H9 (cell line): Measurements from ENCODE around the gene PRSS56. TPM values are rescaled to one million over a fixed set of nuclear protein-coding genes. Genes with fewer than 3 reads are reported as not detected.

Source experiments
- DNase-seq: peaks from one replicate; pipeline ENCODE4 v3.0.0-alpha.2; 2017
- H2AFZ ChIP-seq: one replicate; pipeline ENCODE4 v1.6.1; 2013; ENCODE audit warnings: mild to moderate bottlenecking, low read length, control low read depth, moderate library complexity
- H2AK5ac ChIP-seq: 2 replicates; pipeline ENCODE4 v1.6.1; 2013; ENCODE audit warnings: low read length, control low read depth, mixed read lengths; ENCODE audit not compliant: insufficient read length
- H2BK120ac ChIP-seq: one replicate; pipeline ENCODE4 v1.6.1; 2013; ENCODE audit warnings: low read depth, mild to moderate bottlenecking, low read length, control low read depth, inconsistent platforms; ENCODE audit not compliant: poor library complexity, severe bottlenecking
- H2BK12ac ChIP-seq: 2 replicates; pipeline ENCODE4 v1.6.1; 2013; ENCODE audit warnings: low read length, control low read depth, mixed read lengths, low read depth; ENCODE audit not compliant: insufficient read length
- H2BK15ac ChIP-seq: 2 replicates; pipeline ENCODE4 v1.6.1; 2013; ENCODE audit warnings: low read depth, low read length, control low read depth
- H2BK20ac ChIP-seq: one replicate; pipeline ENCODE4 v1.6.1; 2013; ENCODE audit warnings: low read depth, mild to moderate bottlenecking, low read length, control low read depth, inconsistent platforms; ENCODE audit not compliant: poor library complexity, severe bottlenecking
- H2BK5ac ChIP-seq: 2 replicates; pipeline ENCODE4 v1.6.1; 2013; ENCODE audit warnings: low read length, control low read depth, mixed read lengths; ENCODE audit not compliant: insufficient read length
- H3K14ac ChIP-seq: 2 replicates; pipeline ENCODE4 v1.6.1; 2013; ENCODE audit warnings: low read length, control low read depth; ENCODE audit not compliant: insufficient read depth
- H3K18ac ChIP-seq: 2 replicates; pipeline ENCODE4 v1.6.1; 2013; ENCODE audit warnings: low read depth, mild to moderate bottlenecking, mixed read lengths, low read length, control low read depth; ENCODE audit not compliant: insufficient read length
- H3K23ac ChIP-seq: 2 replicates; pipeline ENCODE4 v1.6.1; 2013; ENCODE audit warnings: low read length, control low read depth, mixed read lengths, low read depth; ENCODE audit not compliant: insufficient read length
- H3K23me2 ChIP-seq: 2 replicates; pipeline ENCODE4 v1.6.1; 2013; ENCODE audit warnings: low read depth, mild to moderate bottlenecking, mixed read lengths, low read length, control low read depth; ENCODE audit not compliant: insufficient read length, poor library complexity, severe bottlenecking
- H3K27ac ChIP-seq: 2 replicates; pipeline ENCODE4 v1.5.1; 2013; ENCODE audit warnings: low read length, control low read depth, mixed read lengths, low read depth; ENCODE audit not compliant: insufficient read length
- H3K27me3 ChIP-seq: 2 replicates; pipeline ENCODE4 v1.6.1; 2013; ENCODE audit warnings: low read length, control low read depth, inconsistent platforms; ENCODE audit not compliant: insufficient read depth
- H3K4ac ChIP-seq: 2 replicates; pipeline ENCODE4 v1.6.1; 2013; ENCODE audit warnings: low read depth, mild to moderate bottlenecking, control low read depth, inconsistent platforms, low read length, moderate library complexity
- H3K4me1 ChIP-seq: 2 replicates; pipeline ENCODE4 v1.6.1; 2013; ENCODE audit warnings: low read length, control low read depth, inconsistent platforms; ENCODE audit not compliant: insufficient read depth
- H3K4me2 ChIP-seq: 2 replicates; pipeline ENCODE4 v1.6.1; 2013; ENCODE audit warnings: low read length, control low read depth, mixed read lengths; ENCODE audit not compliant: insufficient read length, insufficient read depth
- H3K56ac ChIP-seq: 2 replicates; pipeline ENCODE4 v1.6.1; 2013; ENCODE audit warnings: low read depth, mild to moderate bottlenecking, mixed read lengths, low read length, control low read depth; ENCODE audit not compliant: insufficient read length
- H3K79me1 ChIP-seq: 2 replicates; pipeline ENCODE4 v1.6.1; 2013; ENCODE audit warnings: low read depth, mild to moderate bottlenecking, moderate library complexity, low read length, control low read depth, inconsistent platforms; ENCODE audit not compliant: insufficient read depth, poor library complexity, severe bottlenecking
- H3K79me2 ChIP-seq: 2 replicates; pipeline ENCODE4 v1.6.1; 2013; ENCODE audit warnings: low read length, control low read depth, inconsistent platforms; ENCODE audit not compliant: insufficient read depth
- H3K9ac ChIP-seq: 2 replicates; pipeline ENCODE4 v1.6.1; 2013; ENCODE audit warnings: low read length, control low read depth, mixed read lengths; ENCODE audit not compliant: insufficient read length; ENCODE audit errors: extremely low read depth
- H3K9me3 ChIP-seq: one replicate; pipeline ENCODE4 v1.6.1; 2013; ENCODE audit warnings: low read depth, low read length, inconsistent platforms; ENCODE audit not compliant: control insufficient read depth
- H3T11ph ChIP-seq: one replicate; pipeline ENCODE4 v1.6.1; 2013; ENCODE audit warnings: mild to moderate bottlenecking, low read length, control low read depth, inconsistent platforms
- H4K20me1 ChIP-seq: one replicate; pipeline ENCODE4 v1.6.1; 2013; ENCODE audit not compliant: control insufficient read depth, insufficient read length, insufficient read depth
- H4K5ac ChIP-seq: 2 replicates; pipeline ENCODE4 v1.6.1; 2013; ENCODE audit warnings: low read depth, mild to moderate bottlenecking, mixed read lengths, low read length, control low read depth; ENCODE audit not compliant: insufficient read length
- H4K8ac ChIP-seq: replicated peaks from 2 replicates; pipeline ENCODE4 v1.6.1; 2013; ENCODE audit warnings: low read length, control low read depth, mixed read lengths, low read depth; ENCODE audit not compliant: insufficient read length
- H4K91ac ChIP-seq: 2 replicates; pipeline ENCODE4 v1.6.1; 2013; ENCODE audit warnings: low read depth, mild to moderate bottlenecking, moderate library complexity, mixed read lengths, low read length, control low read depth; ENCODE audit not compliant: insufficient read length
- H3K27ac Mint-ChIP-seq, 3 experiments: 2 replicates in 2 of 3; 3 replicates in 1 of 3; pipeline ENCODE4 v1.8.0; 2020 to 2021; ENCODE audit warnings: mixed read lengths in 3 of 3, mild to moderate bottlenecking in 1 of 3, moderate library complexity in 1 of 3
- H3K27me3 Mint-ChIP-seq: 2 replicates; pipeline ENCODE4 v1.8.0; 2021; ENCODE audit warnings: low read depth, mild to moderate bottlenecking, moderate library complexity, mixed read lengths
- H3K36me3 Mint-ChIP-seq, 3 experiments: 2 replicates in 2 of 3; 3 replicates in 1 of 3; pipeline ENCODE4 v1.8.0; 2020 to 2021; ENCODE audit warnings: low read depth in 3 of 3, mixed read lengths in 3 of 3; ENCODE audit not compliant: insufficient read depth in 1 of 3
- H3K4me1 Mint-ChIP-seq, 2 experiments: 2 replicates each; pipeline ENCODE4 v1.8.0; 2020; ENCODE audit warnings: mixed read lengths in 2 of 2
- H3K4me3 Mint-ChIP-seq, 2 experiments: 2 replicates in 1 of 2; 3 replicates in 1 of 2; pipeline ENCODE4 v1.8.0; 2020 to 2021; ENCODE audit warnings: mild to moderate bottlenecking in 2 of 2, mixed read lengths in 2 of 2, moderate library complexity in 1 of 2
- H3K9me3 Mint-ChIP-seq, 2 experiments: 2 replicates in 1 of 2; 3 replicates in 1 of 2; pipeline ENCODE4 v1.8.0; 2020; ENCODE audit warnings: mild to moderate bottlenecking in 2 of 2, mixed read lengths in 2 of 2, moderate library complexity in 1 of 2
- CTCF ChIP-seq: fragments of 200-600 bp; sonication (generic); conservative IDR thresholded peaks from 3 replicates; pipeline ENCODE4 v1.8.0; 2021; ENCODE audit warnings: antibody characterized with exemption, mild to moderate bottlenecking
- WGBS: extraction: QIAGEN DNeasy Blood & Tissue Kit; methylation state at CpG from one replicate; pipeline ENCODE4 v1.1.7; 2013; ENCODE audit warnings: missing lambda C conversion rate, low lambda C conversion rate, mixed read lengths; ENCODE audit not compliant: insufficient read length; ENCODE audit errors: extremely low coverage; 5-methylcytosine and 5-hydroxymethylcytosine counted together
- total RNA-seq: library from RNA; stranded (reverse); gene quantifications from 2 replicates; pipeline ENCODE4 v1.2.1, GENCODE V29; 2021

Gene PRSS56
- total RNA-seq, 1 experiment from 2014 or later, result not detected

GRCh38 chr2:232520489-232520888 is 301 bp downstream of the PRSS56 start:
- Histone ChIP-seq H3K4me2 (no peak overlapping the region), H3T11ph (no peak overlapping the region), H2AK5ac (no peak overlapping the region), H3K18ac (no peak overlapping the region), H3K4ac (no peak overlapping the region), H3K9me3 (no peaks in the 10 kb centered on the region), H4K91ac (no peak overlapping the region), H2BK15ac (no peak overlapping the region), H2BK120ac (no peak overlapping the region), H3K27ac (no peak overlapping the region), H4K20me1 (no peaks in the 10 kb centered on the region), H2BK5ac (no peak overlapping the region), H3K23ac (no peak overlapping the region), H2AFZ (no peak overlapping the region), H3K9ac (no peak overlapping the region), H4K5ac (no peak overlapping the region), H3K79me1 (no peaks in the 10 kb centered on the region), H3K14ac (no peak overlapping the region), H4K8ac (no peak overlapping the region), H3K79me2 (no peaks in the 10 kb centered on the region), H3K27me3 (peaks cover 15% of the 10 kb centered on the region), H3K56ac (no peak overlapping the region), H3K23me2 (peaks cover 14% of the 10 kb centered on the region), H2BK12ac (no peak overlapping the region), H3K4me1 (no peaks in the 10 kb centered on the region), H2BK20ac (no peak overlapping the region)
- Mint-ChIP-seq H3K9me3 (no peaks in the 10 kb centered on the region; a peak in 1 of 5 replicates), H3K4me3 (no peak overlapping the region), H3K27me3 (peaks cover 59% of the 10 kb centered on the region), H3K4me1 (peaks cover 12 to 33% of the 10 kb centered on the region in 2 experiments), H3K36me3 (peaks cover 0 to 1% (median 0%) of the 10 kb centered on the region in 3 experiments; a peak in 1 of 7 replicates), H3K27ac (no peak overlapping the region)
- no peak for DNase-seq
- TF ChIP-seq CTCF, result no peak
- no CpG with 5 or more reads among the region's 15 CpGs for WGBS
